HG03066 (cell line): ENCODE data around the gene CEACAM4.

Experiments
- ATAC-seq: cut with Tn5 transposase; IDR thresholded peaks from one replicate; pipeline ENCODE4 v1.9.1; 2021; ENCODE audit warnings: low read depth; ENCODE audit not compliant: unreplicated experiment

The CEACAM4 gene

GRCh38 chr19:41617941-41618730 is 8.7 kb downstream of the CEACAM4 start:
- ATAC-seq: no peak

GRCh38 chr19:41616792-41617621 is 9.9 kb downstream of the CEACAM4 start:
- no peak for ATAC-seq

- ATAC-seq: no peak
Observed at GRCh38 chr19:41615207-41615606, 11.7 kb downstream of the CEACAM4 start.

DNA sequence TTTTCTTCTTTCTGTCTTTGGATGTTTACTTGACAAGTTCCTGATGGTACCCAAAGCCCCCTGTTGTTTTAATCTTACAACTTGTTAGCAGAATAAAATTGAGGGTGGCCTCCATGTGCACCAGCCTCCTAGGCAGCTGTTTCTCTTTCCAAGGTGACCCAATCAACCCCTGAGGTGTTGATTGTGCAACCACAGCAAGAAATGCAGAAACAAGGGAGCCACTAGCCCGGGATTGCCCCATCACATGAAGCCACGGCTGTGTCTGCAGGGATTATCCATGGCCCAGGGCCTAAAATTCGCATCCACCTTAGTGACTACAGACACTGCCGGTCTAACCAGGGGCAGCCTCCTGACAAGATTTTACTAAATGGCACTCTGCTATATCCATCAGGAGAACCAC is 14.4 kb downstream of the CEACAM4 start:
- no peak for ATAC-seq

DNA sequence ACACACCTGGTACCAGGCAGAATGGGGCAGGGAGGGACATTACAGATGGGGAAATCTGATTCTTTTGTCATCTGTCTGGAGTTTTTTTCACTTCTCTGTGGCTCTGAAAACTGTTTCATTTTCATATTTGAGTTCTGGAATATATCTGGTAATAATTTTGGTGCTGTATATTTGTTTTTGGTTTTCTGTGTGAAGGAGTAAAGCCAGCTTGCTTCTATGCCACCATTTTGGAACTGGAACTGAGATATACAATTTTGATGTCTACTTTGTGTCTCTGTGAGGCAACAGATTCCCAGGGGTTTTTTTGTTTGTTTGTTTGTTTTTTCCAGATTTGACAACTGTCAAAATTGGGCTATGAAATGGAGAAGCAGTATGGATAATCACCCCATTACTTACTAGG is 16.1 kb downstream of the CEACAM4 start:
- no peak for ATAC-seq

- ATAC-seq: no peak
Observed at GRCh38 chr19:41607668-41608067, 19.2 kb downstream of the CEACAM4 start.

DNA sequence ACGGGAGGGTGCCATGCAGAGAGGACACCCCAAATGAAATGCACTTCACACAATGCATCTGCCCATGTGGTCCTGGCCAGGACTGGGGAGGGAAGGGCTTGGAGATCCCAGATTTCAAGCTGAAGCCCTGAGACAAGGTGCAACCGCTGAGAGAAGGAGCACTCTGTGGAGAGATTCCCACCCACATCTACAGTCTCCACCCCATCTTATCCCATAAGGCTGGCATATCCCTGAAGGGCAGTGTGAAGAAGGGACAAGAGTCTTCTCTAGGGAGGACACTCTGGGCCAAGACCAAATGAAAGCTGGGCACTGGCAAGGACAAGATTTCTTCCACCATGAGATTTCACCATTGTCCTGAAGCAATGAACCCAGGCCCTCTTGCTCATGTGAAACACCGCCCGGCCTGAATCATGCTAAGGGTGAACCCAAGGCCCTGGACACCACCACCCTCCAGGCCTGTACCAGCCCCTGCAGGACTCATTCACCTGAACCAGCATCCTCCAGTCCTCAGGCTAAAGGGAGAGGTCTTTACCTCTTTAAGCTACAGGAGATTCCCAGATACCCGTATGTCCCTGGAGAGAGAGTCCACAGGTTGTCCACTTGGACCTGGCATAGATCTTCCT is 20.5 kb downstream of the CEACAM4 start:
- ATAC-seq: no peak

DNA sequence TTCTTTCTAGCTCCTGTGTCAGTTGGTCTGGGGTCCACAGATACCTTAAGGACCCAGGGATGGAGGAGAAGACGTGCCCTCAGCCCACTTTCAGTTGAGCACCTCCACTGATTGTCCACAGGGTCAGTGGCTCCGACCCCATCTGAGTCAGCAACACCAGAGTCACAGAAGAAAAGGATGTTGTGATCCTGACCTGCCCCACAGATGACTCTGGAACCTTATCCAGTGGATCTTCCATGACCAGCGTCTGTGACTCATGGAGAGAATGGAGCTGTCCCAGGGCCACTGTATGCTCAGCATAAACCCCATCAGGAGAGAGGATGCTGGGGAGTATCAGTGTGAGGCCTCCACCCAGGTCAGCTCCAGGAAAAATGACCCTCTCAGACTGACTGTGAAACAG is 22.0 kb downstream of the CEACAM4 start:
- ATAC-seq: no peak

DNA sequence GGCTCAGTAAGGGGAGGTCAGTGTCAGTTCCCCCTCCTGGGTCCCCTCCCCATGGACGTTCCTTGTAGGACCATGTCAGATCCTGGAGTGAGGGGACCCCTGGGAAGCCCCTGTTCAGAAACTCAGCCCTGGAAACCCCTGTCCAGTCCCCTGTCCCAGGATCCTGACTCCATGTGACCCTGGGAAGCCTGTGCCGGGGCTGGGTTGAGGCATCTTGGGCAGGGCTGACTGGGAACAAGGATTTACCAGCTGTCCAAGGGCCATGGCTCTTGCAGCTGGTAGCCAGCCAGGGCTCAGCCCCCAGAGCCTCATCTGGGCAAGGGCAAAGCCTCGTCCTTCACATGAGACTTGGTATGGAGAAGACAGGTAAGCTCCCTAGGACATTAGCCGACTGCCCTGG is 25.1 kb downstream of the CEACAM4 start:
- no peak for ATAC-seq

DNA sequence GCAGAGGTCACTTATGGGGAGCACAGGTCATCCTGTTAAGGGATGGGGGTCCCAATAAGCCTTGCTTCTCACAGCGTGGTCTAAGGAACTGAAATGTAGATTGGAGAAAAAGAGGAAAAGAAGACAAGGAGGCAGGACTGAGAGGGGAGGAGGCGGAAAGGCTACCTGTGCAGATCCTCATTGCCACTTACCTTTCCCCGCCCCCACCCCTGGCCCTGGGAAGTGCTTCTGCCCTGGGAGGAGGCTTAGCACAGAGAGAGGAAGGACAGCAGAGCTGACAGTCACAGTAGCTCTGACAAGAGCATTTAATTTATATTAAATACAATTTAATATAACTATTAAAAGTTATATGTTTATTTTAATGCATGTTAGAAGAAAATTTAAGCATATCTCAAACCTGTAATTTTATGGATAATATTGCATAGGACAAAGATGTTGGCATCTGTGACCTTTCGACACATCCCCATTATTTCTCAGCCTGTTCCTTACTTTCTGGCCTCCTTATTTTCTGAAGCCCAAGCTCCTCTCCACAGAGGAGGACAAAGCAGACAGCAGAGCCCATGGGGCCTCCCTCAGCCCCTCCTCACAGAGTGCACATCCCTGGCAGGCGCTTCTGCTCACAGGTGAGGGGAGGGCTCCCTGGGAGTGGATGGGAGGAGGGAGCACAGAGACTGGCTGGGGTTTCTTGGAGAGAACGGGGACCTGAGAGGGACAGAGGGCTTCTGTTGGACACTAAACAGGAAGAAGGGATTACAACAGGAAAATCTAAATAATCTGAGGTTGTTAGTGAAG is 27.5 kb downstream of the CEACAM4 start:
- no peak for ATAC-seq

DNA sequence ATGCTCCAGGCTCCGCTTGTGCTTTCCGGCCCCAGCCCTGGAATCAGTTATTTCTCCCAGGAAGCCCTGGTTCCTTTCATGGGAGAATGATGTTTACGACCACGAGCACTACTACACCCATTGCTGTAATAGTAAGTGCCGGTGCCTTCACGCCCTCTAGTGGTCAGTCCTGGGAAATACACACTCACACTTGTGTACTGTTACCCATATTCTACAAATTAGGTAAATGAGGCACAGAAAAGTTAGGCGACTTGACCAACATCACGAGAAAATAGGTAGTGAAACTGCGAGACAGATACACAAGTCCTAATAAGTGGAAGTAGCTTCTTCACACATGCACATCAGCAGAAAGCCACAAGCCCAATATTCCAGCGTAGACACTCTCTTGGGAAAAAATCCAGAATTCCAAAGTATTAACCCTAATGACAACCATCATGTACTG is 29.3 kb downstream of the CEACAM4 start:
- no peak for ATAC-seq

DNA sequence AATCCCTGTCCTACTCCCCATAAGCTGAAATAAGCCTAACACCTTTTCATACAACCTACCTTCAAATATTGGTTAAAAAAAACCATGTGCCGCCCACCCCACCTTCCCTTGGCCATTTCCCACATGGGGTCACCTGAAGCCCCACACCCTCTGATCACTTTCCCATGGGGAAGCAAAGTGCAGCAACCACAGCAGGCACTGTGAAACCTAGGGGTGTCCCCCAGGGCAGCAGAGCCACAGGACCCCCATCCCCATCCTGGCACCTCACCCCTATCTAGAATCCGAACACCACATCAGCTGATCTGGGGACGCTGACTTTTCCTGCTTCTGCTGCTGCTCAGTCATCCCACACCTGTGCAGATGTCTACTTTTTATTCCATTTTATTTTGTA is 31.0 kb downstream of the CEACAM4 start:
- ATAC-seq: no peak

GRCh38 chr19:41595258-41595889 is 31.5 kb downstream of the CEACAM4 start:
- ATAC-seq: no peak

- no peak for ATAC-seq
Observed at GRCh38 chr19:41591951-41592562, 34.8 kb downstream of the CEACAM4 start.

GRCh38 chr19:41590936-41591335 is 35.9 kb downstream of the CEACAM4 start:
- ATAC-seq: no peak

- ATAC-seq: no peak
Observed at GRCh38 chr19:41589371-41589770, 37.5 kb downstream of the CEACAM4 start.

DNA sequence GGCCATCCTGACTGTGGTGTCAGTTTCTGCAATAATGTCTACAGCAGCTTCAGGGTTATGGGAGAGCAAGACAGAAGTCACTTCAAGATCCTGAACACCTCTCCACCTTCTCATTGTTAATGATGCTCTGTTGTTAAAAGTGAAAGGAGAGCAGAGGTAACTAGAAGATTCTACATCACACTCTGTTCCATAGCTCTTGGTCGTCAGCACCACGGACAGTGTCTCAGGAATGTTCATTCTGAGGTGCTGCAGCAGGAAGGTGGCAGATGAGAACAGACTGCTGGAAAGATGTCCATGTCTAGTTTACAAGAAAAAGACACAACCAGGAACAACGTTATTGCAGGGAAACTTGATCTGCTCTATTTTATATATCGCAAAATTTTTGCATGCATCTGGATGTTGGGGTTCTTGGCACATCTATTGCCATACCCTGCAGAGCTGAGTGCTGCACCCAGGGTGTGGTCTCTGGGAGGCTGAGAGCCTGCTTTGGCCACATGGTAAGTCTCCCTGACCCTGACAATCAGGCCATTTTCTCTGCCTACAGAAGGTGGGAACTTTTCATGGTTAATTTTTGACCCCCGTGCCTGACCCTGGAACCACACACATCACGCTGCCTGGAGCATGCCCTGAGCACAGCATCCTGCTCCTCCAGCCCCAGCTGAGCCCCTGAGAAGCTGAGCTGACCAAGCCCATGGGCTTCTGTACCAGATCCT is 38.2 kb downstream of the CEACAM4 start:
- ATAC-seq: no peak

GRCh38 chr19:41587838-41588210 is 39.0 kb downstream of the CEACAM4 start:
- no peak for ATAC-seq
